IPS-18c (cell line): Measurements from ENCODE around the gene GSG1.
"Not testable (repeated sequence)": the region's sequence is repeated elsewhere in the genome, so short reads cannot be mapped to it uniquely, and the experiment has no call there.

ENCODE experiments used
- H3K4me3 ChIP-seq: 2 replicates; pipeline ENCODE4 v1.7.0; 2013; ENCODE audit warnings: low read depth, mild to moderate bottlenecking, low read length, moderate library complexity; ENCODE audit not compliant: insufficient read depth
- H3K9me3 ChIP-seq: one replicate; pipeline ENCODE4 v1.6.1; 2013; ENCODE audit warnings: mild to moderate bottlenecking, low read length, moderate library complexity; ENCODE audit not compliant: control insufficient read depth, insufficient read depth

The GSG1 gene

GRCh38 chr12:13044906-13045299 lies 58.6 kb downstream of the GSG1 start:
- H3K4me3 ChIP-seq: peak overlapping the region; percentile 99

GRCh38 chr12:13044002-13044905 lies 59.2 kb downstream of the GSG1 start, which contains the start of gene FAM234B:
TSS of gene FAM234B (plus strand) at chr12:13044381. CDS start at chr12:13044404, 23 bp downstream.
- Histone ChIP-seq H3K9me3 (no peaks in the 10 kb centered on the region), H3K4me3 (peak within 1 kb of the TSS; percentile 99)

More at GRCh38 chr12:13044906-13045299, 58.6 kb downstream of the GSG1 start:
- no peaks in the 10 kb centered on the region for H3K9me3 ChIP-seq

- Histone ChIP-seq H3K4me3 (no peak overlapping the region), H3K9me3 (no peaks in the 10 kb centered on the region)
Measured at GRCh38 chr12:13042666-13043230, 60.7 kb downstream of the GSG1 start.

- H3K4me3 ChIP-seq: no peak overlapping the region
- no peaks in the 10 kb centered on the region for H3K9me3 ChIP-seq
Measured at GRCh38 chr12:13041224-13041623, 62.2 kb downstream of the GSG1 start.

GRCh38 chr12:13039328-13039956 lies 64.0 kb downstream of the GSG1 start:
- Histone ChIP-seq H3K9me3 (no peaks in the 10 kb centered on the region), H3K4me3 (no peak overlapping the region)

- no peaks in the 10 kb centered on the region for H3K9me3 ChIP-seq
- no peak overlapping the region for H3K4me3 ChIP-seq
Measured at GRCh38 chr12:13038491-13039161, 64.8 kb downstream of the GSG1 start.

- Histone ChIP-seq H3K4me3 (no peak overlapping the region), H3K9me3 (no peaks in the 10 kb centered on the region)
Measured at GRCh38 chr12:13036881-13037280, 66.6 kb downstream of the GSG1 start.

- H3K9me3 ChIP-seq, H3K4me3 ChIP-seq: not testable (repeated sequence)
Measured at GRCh38 chr12:13035335-13035734, 68.1 kb downstream of the GSG1 start.
